Endothelial cell of umbilical vein (primary cell): Measurements from ENCODE around the gene PXK. TPM values are rescaled to one million over a fixed set of nuclear protein-coding genes. Genes with fewer than 3 reads are reported as not detected.
"Not testable (repeated sequence)": the region's sequence is repeated elsewhere in the genome, so short reads cannot be mapped to it uniquely, and the experiment has no call there.

Experiments
- BruUV-seq: library from RNA; stranded (reverse); fragments of 400-500 nt; replicated peaks from 2 replicates; lab custom pipeline; 2021; lab: Mats Ljungman, UMichigan
- CTCF ChIA-PET: fragments of 300-600, 350-600 bp; sonication (Branson Sonifier 250); formaldehyde crosslinking; loops from one replicate; lab custom pipeline; 2021; ENCODE audit warnings: antibody characterized with exemption, inconsistent platforms; lab: Charles Lee
- POLR2A ChIA-PET: fragments of 300-600, 350-600 bp; sonication (Branson Sonifier 250); formaldehyde crosslinking; loops from one replicate; lab custom pipeline; 2021; ENCODE audit warnings: antibody characterized with exemption, inconsistent platforms; lab: Charles Lee
- DNase-seq: peaks from one replicate; pipeline ENCODE4 v3.0.0-alpha.2; 2011; ENCODE audit warnings: low read depth, low spot score
- FAIRE-seq: peaks from 2 replicates; lab custom pipeline; 2011; peaks lifted over from hg19 to GRCh38; lab: Jason Lieb, UNC
- H2AFZ ChIP-seq: 2 replicates; pipeline ENCODE4 v1.6.0; 2012; ENCODE audit warnings: low read depth, low read length, control low read depth, inconsistent platforms
- H3K27ac ChIP-seq: 2 replicates; pipeline ENCODE4 v1.5.1; 2011; ENCODE audit warnings: low read depth, mild to moderate bottlenecking, control low read depth, low read length, moderate library complexity; ENCODE audit not compliant: insufficient read depth
- H3K27me3 ChIP-seq, 2 experiments: 2 replicates each; pipeline versions ENCODE4 v1.6.0 to v1.6.1; 2011; ENCODE audit warnings: low read length in 2 of 2, mixed read lengths in 1 of 2; ENCODE audit not compliant: control insufficient read depth in 2 of 2, insufficient read depth in 2 of 2
- H3K36me3 ChIP-seq, 2 experiments: 2 replicates in 1 of 2; 3 replicates in 1 of 2; pipeline ENCODE4 v1.5.1; 2011; ENCODE audit warnings: low read length in 2 of 2, mild to moderate bottlenecking in 1 of 2, moderate library complexity in 1 of 2; ENCODE audit not compliant: control insufficient read depth in 2 of 2, insufficient read depth in 2 of 2; ENCODE audit errors: extremely low read depth in 1 of 2
- H3K4me1 ChIP-seq: 3 replicates; pipeline ENCODE4 v1.5.1; 2011; ENCODE audit warnings: mild to moderate bottlenecking, low read length; ENCODE audit not compliant: control insufficient read depth, insufficient read depth; ENCODE audit errors: extremely low read depth
- H3K4me2 ChIP-seq: 2 replicates; pipeline ENCODE4 v1.6.1; 2011; ENCODE audit warnings: low read length, control low read depth, mixed read lengths; ENCODE audit not compliant: insufficient read depth
- H3K4me3 ChIP-seq, 3 experiments: fragments of 200-600 bp in 1 of 3; sonication (generic), shearing (Covaris generic) in 1 of 3; replicated peaks in 1 of 3; 2 replicates each; pipeline ENCODE4 v1.5.1; 2011 to 2016; ENCODE audit warnings: control low read depth in 3 of 3, low read length in 3 of 3, mild to moderate bottlenecking in 2 of 3, inconsistent platforms in 1 of 3, low read depth in 1 of 3, moderate library complexity in 1 of 3; ENCODE audit not compliant: insufficient read depth in 1 of 3
- H3K79me2 ChIP-seq: 2 replicates; pipeline ENCODE4 v1.6.0; 2012; ENCODE audit warnings: low read length, inconsistent platforms; ENCODE audit not compliant: control insufficient read depth, insufficient read depth
- H3K9ac ChIP-seq: replicated peaks from 2 replicates; pipeline ENCODE3; 2011; ENCODE audit warnings: low read length, control low read depth; ENCODE audit not compliant: insufficient read depth; ENCODE audit errors: extremely low read depth
- H3K9me1 ChIP-seq: replicated peaks from 3 replicates; pipeline ENCODE4 v1.6.0; 2011; ENCODE audit warnings: mild to moderate bottlenecking, low read length; ENCODE audit not compliant: control insufficient read depth, insufficient read depth; ENCODE audit errors: extremely low read depth
- H3K9me3 ChIP-seq: replicated peaks from 2 replicates; pipeline ENCODE4 v1.5.1; 2012; ENCODE audit warnings: low read length, inconsistent platforms; ENCODE audit not compliant: control insufficient read depth, insufficient read depth
- H4K20me1 ChIP-seq: replicated peaks from 2 replicates; pipeline ENCODE3; 2011; ENCODE audit warnings: mild to moderate bottlenecking, low read length; ENCODE audit not compliant: control insufficient read depth, insufficient read depth; ENCODE audit errors: extremely low read depth
- EZH2 ChIP-seq: IDR thresholded peaks from 2 replicates; pipeline ENCODE4 v1.6.1; 2012; ENCODE audit warnings: borderline replicate concordance, low read depth, mild to moderate bottlenecking, moderate library complexity, low read length, inconsistent platforms; ENCODE audit not compliant: severe bottlenecking
- GATA2 ChIP-seq: IDR thresholded peaks from 2 replicates; pipeline ENCODE4 v1.7.0; 2011; ENCODE audit warnings: low read depth, mild to moderate bottlenecking, moderate library complexity, mixed read lengths, low read length; ENCODE audit not compliant: insufficient read length, insufficient read depth
- JUN ChIP-seq: IDR thresholded peaks from 2 replicates; pipeline ENCODE4 v1.6.1; 2011; ENCODE audit warnings: borderline replicate concordance, low read depth; ENCODE audit not compliant: insufficient read length, insufficient read depth
- MYC ChIP-seq: IDR thresholded peaks from one replicate; pipeline ENCODE4 v1.6.1; 2011; ENCODE audit warnings: mild to moderate bottlenecking, low read depth, low read length
- POLR2A ChIP-seq: IDR thresholded peaks from 2 replicates; pipeline ENCODE4 v1.6.1; 2012; ENCODE audit warnings: low read depth, mild to moderate bottlenecking, control low read depth, low read length
- POLR2AphosphoS5 ChIP-seq: IDR thresholded peaks from 2 replicates; pipeline ENCODE4 v1.6.1; 2012; ENCODE audit warnings: low read depth, mild to moderate bottlenecking, control low read depth, low read length, moderate library complexity; ENCODE audit not compliant: insufficient read depth
- dilution Hi-C: fragments of 300-500 bp; cut with MboI; formaldehyde crosslinking; loops from one replicate; pipeline ENCODE4 v1.15.0; 2019; ENCODE audit warnings: low sequenced_read_pairs; ENCODE audit not compliant: extremely low pct_ligation_motif_present
- intact Hi-C: fragments of 100-400 bp; cut with micrococcal nuclease; formaldehyde crosslinking; loops from one replicate; pipeline ENCODE4 v1.10.0; 2022
- polyA plus RNA-seq, 4 experiments: library from polyadenylated mRNA; depleted of rRNA in 3 of 4; stranded (reverse) in 3 of 4; unstranded in 1 of 4; fragments of >200 nt; gene quantifications; 2 replicates each; pipeline versions ENCODE4 v1.2.1 to v1.2.3, GENCODE V29; 2011 to 2012; ENCODE audit warnings: missing spikeins in 1 of 4
- total RNA-seq: library from RNA; stranded (reverse); gene quantifications from 2 replicates; pipeline ENCODE4 v1.2.3, GENCODE V29; 2021
- TF ChIP-seq, protein P1 (sequence below), 2 donors: IDR thresholded peaks; 1 replicate in 1 of 2; 2 replicates in 1 of 2; pipeline ENCODE4 v1.5.1; 2011; ENCODE audit warnings: low read length in 2 of 2, mild to moderate bottlenecking in 2 of 2, moderate library complexity in 2 of 2, control low read depth in 1 of 2, inconsistent platforms in 1 of 2, low read depth in 1 of 2; ENCODE audit not compliant: insufficient read depth in 1 of 2; ENCODE audit errors: extremely low read depth in 1 of 2
- TF ChIP-seq, protein P2 (sequence below): IDR thresholded peaks from 2 replicates; pipeline ENCODE4 v1.6.1; 2011; ENCODE audit not compliant: insufficient read depth, insufficient read length

The PXK gene
- total and polyA plus RNA-seq, 2 donors (not counting 3 experiments of a cell fraction or from before 2014, with no cell fraction given), result 11.3 to 14.6 TPM

DNA sequence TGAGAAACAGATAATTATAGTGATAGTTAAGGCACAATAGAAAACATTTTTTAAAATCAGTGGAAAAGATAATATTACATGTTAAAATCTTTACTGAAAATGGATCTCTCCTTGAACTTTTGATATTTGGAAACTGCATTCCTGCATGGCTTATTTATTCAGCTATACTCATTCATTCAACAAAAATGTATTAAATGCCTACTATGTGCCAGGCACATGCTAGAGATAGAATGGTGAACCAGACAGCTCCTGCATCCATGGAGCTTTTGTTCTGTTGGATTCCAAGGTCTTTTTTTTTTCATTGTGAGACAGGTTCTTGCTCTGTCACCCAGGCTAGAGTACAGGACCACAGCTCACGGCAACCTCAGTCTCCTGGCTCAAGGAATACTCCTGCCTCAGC is 4.5 kb downstream of the PXK start:
- Histone ChIP-seq H4K20me1 (no peaks in the 10 kb centered on the region), H3K27me3 (no peaks in the 10 kb centered on the region), H3K4me3 (no peak overlapping the region), H3K27ac (no peak overlapping the region), H3K9me1 (no peaks in the 10 kb centered on the region), H2AFZ (no peak overlapping the region), H3K36me3 (no peaks in the 10 kb centered on the region), H3K79me2 (peaks cover 3% of the 10 kb centered on the region), H3K9me3 (no peaks in the 10 kb centered on the region), H3K4me1 (peaks cover 10% of the 10 kb centered on the region), H3K4me2 (no peak overlapping the region), H3K9ac (no peak overlapping the region)
- no TSS peak for BruUV-seq
- ChIA-PET POLR2A (no interaction called here), CTCF (interaction anchor here (0.8 to 1.3 kb wide), 7 partner anchors 13 to 123 kb away, joined by 3 to 5 read pairs (median 3); partner anchors contain the start of genes HTD2 and RPP14)
- TF ChIP-seq JUN (no peak), MYC (no peak), POLR2AphosphoS5 (no peak), GATA2 (no peak), POLR2A (no peak), EZH2 (no peak)
- TF ChIP-seq, protein P1, sequence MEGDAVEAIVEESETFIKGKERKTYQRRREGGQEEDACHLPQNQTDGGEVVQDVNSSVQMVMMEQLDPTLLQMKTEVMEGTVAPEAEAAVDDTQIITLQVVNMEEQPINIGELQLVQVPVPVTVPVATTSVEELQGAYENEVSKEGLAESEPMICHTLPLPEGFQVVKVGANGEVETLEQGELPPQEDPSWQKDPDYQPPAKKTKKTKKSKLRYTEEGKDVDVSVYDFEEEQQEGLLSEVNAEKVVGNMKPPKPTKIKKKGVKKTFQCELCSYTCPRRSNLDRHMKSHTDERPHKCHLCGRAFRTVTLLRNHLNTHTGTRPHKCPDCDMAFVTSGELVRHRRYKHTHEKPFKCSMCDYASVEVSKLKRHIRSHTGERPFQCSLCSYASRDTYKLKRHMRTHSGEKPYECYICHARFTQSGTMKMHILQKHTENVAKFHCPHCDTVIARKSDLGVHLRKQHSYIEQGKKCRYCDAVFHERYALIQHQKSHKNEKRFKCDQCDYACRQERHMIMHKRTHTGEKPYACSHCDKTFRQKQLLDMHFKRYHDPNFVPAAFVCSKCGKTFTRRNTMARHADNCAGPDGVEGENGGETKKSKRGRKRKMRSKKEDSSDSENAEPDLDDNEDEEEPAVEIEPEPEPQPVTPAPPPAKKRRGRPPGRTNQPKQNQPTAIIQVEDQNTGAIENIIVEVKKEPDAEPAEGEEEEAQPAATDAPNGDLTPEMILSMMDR (IDR thresholded peaks at IDR 0.05; ENCODE audit: extremely low read depth in 1 of 2, insufficient read depth in 1 of 2, low read depth in 1 of 2, low read length in 2 of 2), result no peak
- TF ChIP-seq, protein P2, sequence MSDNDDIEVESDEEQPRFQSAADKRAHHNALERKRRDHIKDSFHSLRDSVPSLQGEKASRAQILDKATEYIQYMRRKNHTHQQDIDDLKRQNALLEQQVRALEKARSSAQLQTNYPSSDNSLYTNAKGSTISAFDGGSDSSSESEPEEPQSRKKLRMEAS, result no peak
- DNase-seq (no peak), FAIRE-seq (no peak)
- dilution Hi-C loops, result no loop called here
- intact Hi-C loops, result loop anchor here (10.0 kb wide), 1 partner anchor 1572 kb away; no protein-coding TSS in a partner anchor

DNA sequence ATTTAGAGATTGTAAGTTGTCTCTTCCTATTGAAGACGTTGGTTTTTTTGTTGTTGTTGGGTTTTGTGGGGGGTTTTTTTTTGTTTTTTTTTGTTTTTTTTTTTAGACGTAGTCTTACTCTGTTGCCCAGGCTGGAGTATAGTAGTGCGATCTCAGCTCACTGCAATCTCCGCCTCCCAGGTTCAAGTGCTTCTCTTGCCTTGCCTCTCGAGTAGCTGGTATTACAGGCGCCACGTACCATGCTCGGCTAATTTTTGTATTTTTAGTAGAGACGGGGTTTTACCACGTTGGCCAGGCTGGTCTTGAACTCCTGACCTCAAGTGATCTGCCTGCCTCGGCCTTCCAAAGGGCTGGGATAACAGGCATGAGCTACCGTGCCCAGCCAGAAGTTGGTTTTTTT is 6.5 kb downstream of the PXK start:
- H2AFZ ChIP-seq, H3K79me2 ChIP-seq, H3K4me2 ChIP-seq, H3K27me3 ChIP-seq, BruUV-seq, H4K20me1 ChIP-seq, H3K9me1 ChIP-seq, H3K9ac ChIP-seq, DNase-seq, FAIRE-seq, H3K4me3 ChIP-seq, H3K27ac ChIP-seq, POLR2A ChIA-PET, H3K9me3 ChIP-seq, dilution Hi-C loops, H3K4me1 ChIP-seq, H3K36me3 ChIP-seq: not testable (repeated sequence)
- CTCF ChIA-PET, result interaction anchor here (2.0 kb wide), 1 partner anchor 11 kb away, joined by 8 read pairs; no protein-coding TSS in a partner anchor
- intact Hi-C loops, result loop anchor here (10.0 kb wide), 1 partner anchor 1574 kb away; no protein-coding TSS in a partner anchor
